Measurements from ENCODE around the gene ATP5F1E.

The ATP5F1E gene

DNA sequence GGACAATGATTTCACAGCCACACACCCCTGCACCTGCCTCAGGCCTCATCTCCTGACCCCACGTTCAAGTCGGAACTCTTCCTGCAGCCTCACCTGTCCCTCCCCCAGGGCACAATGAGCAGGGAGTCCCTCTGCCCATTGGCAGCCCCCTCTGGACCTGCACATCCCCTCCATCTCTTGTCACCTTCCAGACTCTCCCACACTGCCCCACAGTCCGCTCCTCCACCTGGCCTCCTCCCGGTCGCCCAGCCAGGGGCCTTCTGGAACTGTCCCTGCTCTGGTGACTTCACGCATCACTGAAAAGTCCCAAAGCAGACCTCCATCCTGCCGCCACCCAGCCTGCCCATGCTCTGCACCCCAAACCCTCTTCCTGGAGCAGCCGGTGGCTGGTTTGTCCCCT, 29.7 kb downstream of the ATP5F1E start:
- H3K27me3 Mint-ChIP-seq (ENCODE audit: low read depth): no peaks in the 10 kb centered on the region
- H3K27ac Mint-ChIP-seq: no peak overlapping the region
- no peaks in the 10 kb centered on the region for H3K9me3 Mint-ChIP-seq
- H3K4me3 Mint-ChIP-seq: no peak overlapping the region
- peaks cover 27% of the 10 kb centered on the region for H3K4me1 Mint-ChIP-seq (ENCODE audit: low read depth)
- peaks cover 31% of the 10 kb centered on the region for H3K36me3 Mint-ChIP-seq (ENCODE audit: low read depth)
- DNase-seq (ENCODE audit: low spot score): no peak

DNA sequence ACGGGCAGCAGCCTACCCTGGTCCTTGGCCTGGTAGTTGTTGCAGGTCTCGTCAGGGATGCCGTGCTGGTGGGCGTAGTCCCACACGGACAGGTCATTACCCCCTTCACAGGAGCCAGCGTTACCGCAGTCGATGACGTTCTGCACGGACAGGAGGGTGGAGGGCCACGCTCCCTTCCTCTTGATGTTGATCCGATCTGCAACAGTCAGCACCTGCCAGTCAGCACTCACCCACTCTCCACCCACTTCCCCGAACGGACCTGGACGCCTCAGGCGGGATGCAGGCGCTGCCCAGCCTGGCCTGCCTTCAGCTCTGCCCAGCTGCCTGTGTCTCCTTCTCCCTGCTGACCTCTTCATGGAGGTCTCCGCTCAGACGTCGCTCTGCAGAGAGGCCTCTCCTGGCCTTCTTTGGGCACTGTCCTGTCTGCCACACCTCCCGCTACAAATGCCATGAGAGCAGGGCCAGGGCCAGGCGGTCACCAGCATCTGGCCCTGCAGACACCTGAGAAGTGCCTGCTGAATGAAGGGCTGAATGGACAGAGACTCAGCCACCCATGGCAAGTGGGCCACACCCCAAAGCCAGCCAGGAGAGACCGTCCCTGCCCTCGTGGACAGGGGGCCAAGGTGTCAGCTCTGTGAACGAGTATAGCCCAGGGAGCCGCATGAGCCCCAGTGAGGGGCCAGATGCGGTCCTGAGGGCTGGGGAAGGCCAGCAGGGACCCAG, 30.5 kb downstream of the ATP5F1E start:
- peaks cover 27% of the 10 kb centered on the region for H3K4me1 Mint-ChIP-seq (ENCODE audit: low read depth)
- H3K27me3 Mint-ChIP-seq (ENCODE audit: low read depth): no peaks in the 10 kb centered on the region
- H3K27ac Mint-ChIP-seq: no peak overlapping the region
- H3K9me3 Mint-ChIP-seq: no peaks in the 10 kb centered on the region
- no peak for DNase-seq (ENCODE audit: low spot score)
- peaks cover 35% of the 10 kb centered on the region for H3K36me3 Mint-ChIP-seq (ENCODE audit: low read depth)
- H3K4me3 Mint-ChIP-seq: no peak overlapping the region

DNA sequence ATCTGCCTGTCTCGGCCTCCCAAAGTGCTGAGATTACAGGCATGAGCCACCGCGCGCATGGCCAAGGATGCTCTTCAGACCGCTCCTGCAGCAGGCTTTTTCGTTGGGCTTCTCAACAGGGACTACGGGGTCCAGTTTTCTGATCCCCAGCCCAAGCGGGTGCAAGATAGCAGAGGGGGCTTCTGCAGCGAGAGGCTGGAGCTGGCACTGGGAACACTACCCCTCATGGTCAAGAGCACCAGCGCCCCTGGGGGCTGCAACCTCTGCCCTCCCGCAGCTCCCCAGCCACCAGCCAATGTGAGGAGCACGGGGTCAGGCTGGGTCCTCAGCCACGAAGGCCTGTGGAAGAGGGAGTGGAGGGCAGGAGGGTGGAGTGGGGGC, 31.1 kb downstream of the ATP5F1E start:
- H3K4me1 Mint-ChIP-seq (ENCODE audit: low read depth): peaks cover 25% of the 10 kb centered on the region
- H3K9me3 Mint-ChIP-seq: no peaks in the 10 kb centered on the region
- H3K4me3 Mint-ChIP-seq: no peak overlapping the region
- H3K27me3 Mint-ChIP-seq (ENCODE audit: low read depth): no peaks in the 10 kb centered on the region
- DNase-seq (ENCODE audit: low spot score): no peak
- no peak overlapping the region for H3K27ac Mint-ChIP-seq
- peaks cover 36% of the 10 kb centered on the region for H3K36me3 Mint-ChIP-seq (ENCODE audit: low read depth)

DNA sequence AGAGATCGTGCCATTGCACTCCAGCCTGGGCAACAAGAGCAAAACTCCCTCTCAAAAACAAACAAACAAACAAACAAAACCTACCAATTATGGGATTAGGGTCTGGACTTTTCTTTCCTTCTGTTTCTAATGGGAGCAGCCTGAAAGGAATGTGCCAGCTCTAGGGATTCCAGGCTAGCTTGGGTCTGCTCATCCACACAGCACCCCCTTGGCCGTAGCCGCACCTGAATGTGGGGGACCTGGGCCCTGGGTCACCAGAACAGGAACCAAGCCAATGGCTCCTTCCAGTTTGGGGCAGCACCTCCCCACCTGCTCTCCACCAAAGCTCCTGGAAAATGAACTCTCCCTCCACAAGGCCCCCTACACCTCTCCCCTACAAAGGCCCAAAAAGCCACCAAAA, 31.8 kb downstream of the ATP5F1E start:
- no peak overlapping the region for H3K27ac Mint-ChIP-seq
- H3K4me1 Mint-ChIP-seq (ENCODE audit: low read depth): peaks cover 20% of the 10 kb centered on the region
- no peak for DNase-seq (ENCODE audit: low spot score)
- no peak overlapping the region for H3K4me3 Mint-ChIP-seq
- H3K36me3 Mint-ChIP-seq (ENCODE audit: low read depth): peaks cover 43% of the 10 kb centered on the region
- no peaks in the 10 kb centered on the region for H3K27me3 Mint-ChIP-seq (ENCODE audit: low read depth)
- H3K9me3 Mint-ChIP-seq: no peaks in the 10 kb centered on the region

DNA sequence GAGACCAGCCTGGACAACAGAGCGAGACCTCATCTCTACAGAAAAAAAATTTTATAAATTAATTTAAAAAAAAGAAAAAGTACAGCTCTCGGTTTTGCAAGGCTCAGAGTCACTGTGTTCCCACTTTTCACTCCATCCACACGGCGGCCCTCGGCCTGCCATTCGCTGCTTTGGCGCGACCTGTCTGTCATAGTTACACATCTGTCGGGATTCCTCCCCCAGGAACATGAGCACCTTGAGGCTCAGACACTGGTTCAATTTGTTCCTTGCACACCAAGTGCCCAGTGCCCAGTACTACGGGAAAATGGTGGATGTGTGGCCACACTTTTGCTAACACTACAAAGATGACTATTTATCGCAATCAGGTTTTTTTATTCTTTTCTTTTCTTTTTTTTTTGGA, 33.5 kb downstream of the ATP5F1E start:
- no peak overlapping the region for H3K27ac Mint-ChIP-seq
- no peaks in the 10 kb centered on the region for H3K9me3 Mint-ChIP-seq
- peaks cover 46% of the 10 kb centered on the region for H3K36me3 Mint-ChIP-seq (ENCODE audit: low read depth)
- H3K4me1 Mint-ChIP-seq (ENCODE audit: low read depth): peaks cover 7% of the 10 kb centered on the region
- DNase-seq (ENCODE audit: low spot score): no peak
- H3K27me3 Mint-ChIP-seq (ENCODE audit: low read depth): no peaks in the 10 kb centered on the region
- no peak overlapping the region for H3K4me3 Mint-ChIP-seq

DNA sequence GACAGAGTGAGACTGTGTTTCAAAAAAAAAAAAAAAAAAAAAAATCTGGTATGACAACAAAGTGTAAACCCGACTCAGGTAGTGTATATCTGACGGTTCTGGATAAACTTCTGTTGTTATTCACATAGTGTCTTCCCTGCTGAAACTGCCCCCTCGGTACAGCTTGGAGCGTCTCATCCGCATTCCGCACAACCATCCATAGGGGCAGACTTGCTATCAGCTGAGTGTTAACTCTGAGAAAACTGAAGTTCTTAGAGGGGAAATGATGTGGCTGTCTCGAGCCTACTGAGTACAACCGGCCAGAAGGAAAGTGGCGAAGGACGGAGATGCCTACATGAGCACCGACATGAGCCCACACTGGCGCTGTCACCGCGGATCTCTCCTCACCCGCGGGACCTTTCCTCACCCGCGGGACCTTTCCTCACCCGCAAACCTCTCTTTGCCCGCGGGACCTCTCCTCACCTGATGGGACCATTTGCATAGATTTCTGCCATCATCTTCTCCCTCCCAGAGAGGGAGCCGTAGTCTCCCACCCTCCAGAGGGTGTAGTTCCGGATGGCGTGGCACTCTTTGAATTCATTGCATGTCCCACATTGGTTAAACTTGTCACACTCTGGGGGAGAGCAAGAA, 34.9 kb downstream of the ATP5F1E start:
- H3K9me3 Mint-ChIP-seq: no peaks in the 10 kb centered on the region
- peaks cover 47% of the 10 kb centered on the region for H3K36me3 Mint-ChIP-seq (ENCODE audit: low read depth)
- DNase-seq (ENCODE audit: low spot score): no peak
- H3K4me1 Mint-ChIP-seq (ENCODE audit: low read depth): peaks cover 5% of the 10 kb centered on the region
- H3K4me3 Mint-ChIP-seq: no peak overlapping the region
- H3K27ac Mint-ChIP-seq: no peak overlapping the region
- H3K27me3 Mint-ChIP-seq (ENCODE audit: low read depth): no peaks in the 10 kb centered on the region

DNA sequence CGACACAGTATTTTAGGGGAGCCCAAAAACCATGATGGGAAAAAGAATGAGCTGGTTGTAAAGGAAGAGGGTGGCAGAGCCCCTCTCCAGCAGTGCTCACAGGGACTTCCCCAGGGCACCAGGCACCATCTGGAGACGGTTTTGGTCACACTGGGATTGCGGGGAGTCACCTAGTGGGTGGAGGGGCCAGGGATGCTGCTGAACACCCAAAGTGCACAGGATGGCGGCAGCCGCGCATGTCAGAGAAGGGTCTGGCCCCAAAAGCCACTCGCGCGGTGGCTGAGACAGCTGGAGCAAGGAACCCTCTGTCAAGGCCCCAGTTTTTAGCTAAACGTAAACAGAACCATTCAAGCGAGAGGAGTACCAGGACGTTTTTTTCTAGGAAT, 35.9 kb downstream of the ATP5F1E start:
- peaks cover 8% of the 10 kb centered on the region for H3K4me1 Mint-ChIP-seq (ENCODE audit: low read depth)
- H3K4me3 Mint-ChIP-seq: no peak overlapping the region
- no peak overlapping the region for H3K27ac Mint-ChIP-seq
- no peak for DNase-seq (ENCODE audit: low spot score)
- H3K9me3 Mint-ChIP-seq: no peaks in the 10 kb centered on the region
- H3K27me3 Mint-ChIP-seq (ENCODE audit: low read depth): no peaks in the 10 kb centered on the region
- H3K36me3 Mint-ChIP-seq (ENCODE audit: low read depth): peaks cover 53% of the 10 kb centered on the region

DNA sequence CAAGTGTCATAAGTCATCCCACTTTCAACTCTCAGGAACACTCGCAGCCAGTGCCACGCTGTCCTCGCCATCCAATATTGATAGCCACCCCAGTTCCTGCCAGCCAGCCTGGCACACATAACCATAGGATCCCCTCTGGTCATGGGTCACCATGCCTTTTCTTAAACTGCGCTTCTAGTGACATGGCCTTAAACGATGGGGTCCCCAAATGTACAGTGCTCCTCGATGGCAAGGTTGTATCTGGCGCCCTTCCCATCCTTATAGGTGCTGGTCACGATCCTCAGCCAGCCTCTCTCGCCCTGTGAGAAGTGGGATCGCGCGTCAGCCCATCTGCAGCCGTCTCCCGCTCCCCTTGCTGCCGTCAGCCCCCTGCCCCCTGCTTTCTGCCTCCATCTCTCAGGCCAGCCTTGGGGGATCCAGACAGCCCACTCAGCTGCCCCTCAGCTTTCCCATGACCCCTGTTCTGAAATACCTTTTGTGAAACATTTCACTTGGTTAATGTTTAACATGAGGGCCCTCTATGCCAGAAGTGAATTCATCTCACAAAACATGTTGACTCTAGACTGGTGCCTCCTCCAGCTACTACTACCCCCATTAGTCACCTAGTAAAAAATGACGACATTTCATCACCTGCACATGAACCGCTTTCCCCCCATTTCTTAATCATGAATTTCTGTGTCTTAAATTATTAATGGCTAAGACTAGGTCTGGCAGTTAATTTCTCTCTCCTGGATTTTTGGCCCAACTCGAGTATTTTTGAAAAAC, 36.5 kb downstream of the ATP5F1E start:
- H3K27ac Mint-ChIP-seq: no peak overlapping the region
- peaks cover 56% of the 10 kb centered on the region for H3K36me3 Mint-ChIP-seq (ENCODE audit: low read depth)
- no peak for DNase-seq (ENCODE audit: low spot score)
- H3K4me3 Mint-ChIP-seq: no peak overlapping the region
- no peaks in the 10 kb centered on the region for H3K9me3 Mint-ChIP-seq
- H3K4me1 Mint-ChIP-seq (ENCODE audit: low read depth): peaks cover 8% of the 10 kb centered on the region
- no peaks in the 10 kb centered on the region for H3K27me3 Mint-ChIP-seq (ENCODE audit: low read depth)

DNA sequence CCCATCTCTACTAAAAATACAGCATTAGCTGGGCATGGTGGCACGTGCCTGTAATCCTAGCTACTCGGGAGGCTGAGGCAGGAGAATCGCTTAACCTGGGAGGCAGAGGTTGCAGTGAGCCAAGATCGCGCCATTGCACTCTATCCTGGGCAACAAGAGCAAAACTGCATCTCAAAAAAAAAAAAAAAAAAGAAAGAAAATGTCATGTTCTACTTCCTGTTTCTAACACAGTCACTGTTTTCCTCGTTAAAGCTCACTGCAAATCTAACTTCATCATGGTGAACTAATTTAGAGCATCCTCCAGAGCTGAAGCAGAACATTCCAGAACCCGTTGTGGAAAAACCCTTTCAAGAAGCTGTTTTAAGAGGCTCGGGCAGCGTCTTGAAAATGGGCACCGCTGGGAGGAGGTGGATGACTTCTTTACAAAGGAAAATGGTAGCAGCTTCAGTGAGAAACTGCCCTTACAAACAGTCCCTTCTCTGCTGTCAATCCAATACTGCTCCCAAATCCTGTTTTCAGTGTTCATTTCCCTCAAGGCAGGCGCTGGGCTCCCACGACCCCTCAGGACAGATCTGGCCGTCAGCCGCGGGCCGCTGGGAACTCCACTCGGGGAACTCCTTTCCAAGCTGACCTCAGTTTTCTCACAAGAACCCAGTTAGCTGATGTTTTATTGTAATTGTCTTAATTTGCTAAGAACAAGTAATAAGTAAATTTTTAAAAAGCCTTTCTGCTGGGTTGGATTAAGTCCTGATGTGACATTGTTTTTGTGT, 37.6 kb downstream of the ATP5F1E start:
- Mint-ChIP-seq H3K27me3 (ENCODE audit: low read depth) (no peaks in the 10 kb centered on the region), H3K36me3 (ENCODE audit: low read depth) (peaks cover 59% of the 10 kb centered on the region), H3K4me3 (no peak overlapping the region), H3K4me1 (ENCODE audit: low read depth) (peaks cover 8% of the 10 kb centered on the region), H3K27ac (no peak overlapping the region), H3K9me3 (no peaks in the 10 kb centered on the region)
- DNase-seq (ENCODE audit: low spot score): no peak

DNA sequence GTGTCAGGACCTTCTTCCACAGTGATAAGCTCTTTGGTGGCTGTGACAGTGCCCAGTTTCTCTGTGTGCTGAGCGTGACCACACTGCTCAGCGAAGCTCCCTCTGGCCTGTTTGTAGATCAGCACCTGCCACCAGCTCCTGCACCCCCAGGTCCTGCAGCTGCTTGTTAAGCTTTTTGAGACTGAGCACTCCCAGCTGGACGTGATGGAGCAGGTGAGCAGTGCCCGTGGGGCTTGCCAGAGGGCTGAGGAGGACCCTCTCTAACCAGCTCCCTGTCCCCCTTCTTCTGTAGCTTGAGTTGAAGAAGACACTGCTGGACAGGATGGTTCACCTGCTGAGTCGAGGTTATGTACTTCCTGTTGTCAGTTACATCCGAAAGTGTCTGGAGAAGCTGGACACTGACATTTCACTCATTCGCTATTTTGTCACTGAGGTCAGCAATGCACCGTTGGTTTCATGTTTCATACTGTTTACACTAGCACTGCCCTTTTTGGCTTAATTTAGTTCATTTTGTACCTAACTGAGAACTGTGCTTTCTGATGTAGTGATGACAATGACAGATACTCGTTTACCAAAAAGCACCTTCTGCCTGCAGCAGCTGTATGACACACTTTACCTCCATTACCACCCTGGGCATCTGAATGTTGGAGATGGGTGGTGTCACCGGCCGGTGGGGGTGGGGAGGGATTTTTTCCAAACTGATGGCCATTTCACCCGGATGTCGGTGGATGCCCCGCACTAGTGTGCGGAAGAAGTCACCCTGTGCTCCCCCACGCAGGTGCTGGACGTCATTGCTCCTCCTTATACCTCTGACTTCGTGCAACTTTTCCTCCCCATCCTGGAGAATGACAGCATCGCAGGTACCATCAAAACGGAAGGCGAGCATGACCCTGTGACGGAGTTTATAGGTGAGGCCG, 38.5 kb downstream of the ATP5F1E start:
- no peaks in the 10 kb centered on the region for H3K27me3 Mint-ChIP-seq (ENCODE audit: low read depth)
- H3K36me3 Mint-ChIP-seq (ENCODE audit: low read depth): peaks cover 67% of the 10 kb centered on the region
- peaks cover 8% of the 10 kb centered on the region for H3K4me1 Mint-ChIP-seq (ENCODE audit: low read depth)
- H3K27ac Mint-ChIP-seq: no peak overlapping the region
- H3K9me3 Mint-ChIP-seq: no peaks in the 10 kb centered on the region
- H3K4me3 Mint-ChIP-seq: no peak overlapping the region
- no peak for DNase-seq (ENCODE audit: low spot score)

DNA sequence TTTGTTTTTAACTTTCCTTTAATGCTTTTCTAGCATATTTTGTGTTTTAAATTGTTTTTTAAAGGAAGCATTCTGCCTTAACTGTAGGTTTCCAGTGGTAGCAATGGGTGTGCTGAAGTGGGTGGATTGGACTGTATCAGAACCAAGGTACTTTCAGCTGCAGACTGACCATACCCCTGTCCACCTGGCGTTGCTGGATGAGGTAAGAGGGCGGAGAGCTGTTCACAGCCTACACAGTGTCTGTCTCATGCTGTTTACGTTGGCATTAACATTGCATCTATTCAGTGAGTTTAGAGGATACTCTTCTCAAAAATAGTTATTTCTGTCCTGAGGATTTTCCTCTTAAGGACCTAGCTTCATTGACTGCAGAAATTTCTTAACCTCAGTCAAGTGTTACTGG, 39.2 kb downstream of the ATP5F1E start:
- Mint-ChIP-seq H3K36me3 (ENCODE audit: low read depth) (peaks cover 70% of the 10 kb centered on the region), H3K27ac (no peak overlapping the region), H3K4me3 (no peak overlapping the region), H3K9me3 (no peaks in the 10 kb centered on the region), H3K4me1 (ENCODE audit: low read depth) (peaks cover 8% of the 10 kb centered on the region), H3K27me3 (ENCODE audit: low read depth) (no peaks in the 10 kb centered on the region)
- no peak for DNase-seq (ENCODE audit: low spot score)

DNA sequence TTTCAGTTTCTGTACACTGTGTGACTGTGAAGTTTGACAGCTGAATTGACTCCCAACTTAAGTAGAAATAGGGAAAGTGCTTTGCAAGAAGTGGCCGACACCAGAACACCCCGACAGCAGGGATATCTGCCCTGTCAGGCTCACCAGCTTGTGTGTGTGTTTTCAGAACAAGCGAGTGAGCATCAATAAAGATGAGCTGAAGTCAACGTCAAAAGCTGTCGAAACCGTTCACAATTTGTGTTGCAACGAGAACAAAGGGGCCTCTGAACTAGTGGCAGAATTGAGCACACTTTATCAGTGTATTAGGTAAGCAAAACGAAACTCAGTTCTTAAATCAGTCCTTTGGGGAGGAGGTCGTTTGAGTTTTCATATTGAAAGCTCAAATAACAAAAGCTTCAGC, 40.4 kb downstream of the ATP5F1E start:
- Mint-ChIP-seq H3K27me3 (ENCODE audit: low read depth) (no peaks in the 10 kb centered on the region), H3K4me1 (ENCODE audit: low read depth) (peaks cover 11% of the 10 kb centered on the region), H3K4me3 (no peak overlapping the region), H3K27ac (no peak overlapping the region), H3K9me3 (no peaks in the 10 kb centered on the region), H3K36me3 (ENCODE audit: low read depth) (peaks cover 71% of the 10 kb centered on the region)
- no peak for DNase-seq (ENCODE audit: low spot score)

Data from T-helper 2 cell treated with Interferon-gamma antibody and Interleukin-4, amounts not matched to agents 5 μg/mL and 100 μg/mL, for 36 hours (primary cell).